C4-2B (cell line): ENCODE data around the gene DMAC1.

Experiments
- CTCF ChIP-seq: fragments of 450-650 bp; conservative IDR thresholded peaks from 2 replicates; pipeline ENCODE4 v1.5.1; 2017; ENCODE audit warnings: mild to moderate bottlenecking
- ZFX ChIP-seq: fragments of 450-650 bp; IDR thresholded peaks from 2 replicates; pipeline ENCODE4 v1.6.1; 2017

GRCh38 chr9:7848498-7848897, 48.9 kb upstream of the DMAC1 start:
- TF ChIP-seq CTCF (no peak), ZFX (no peak)
